GM12875 (cell line): Measurements from ENCODE around the gene XXYLT1.
"Not testable (repeated sequence)": the region's sequence is repeated elsewhere in the genome, so short reads cannot be mapped to it uniquely, and the experiment has no call there.

Source experiments
- H3K4me3 ChIP-seq: one replicate; pipeline ENCODE4 v1.5.1; 2011; ENCODE audit warnings: low read depth, low read length, control low read depth
- CTCF ChIP-seq: IDR thresholded peaks from 2 replicates; pipeline ENCODE4 v1.5.1; 2011; ENCODE audit warnings: low read depth, mild to moderate bottlenecking, control low read depth, inconsistent platforms, low read length, moderate library complexity, borderline replicate concordance; ENCODE audit not compliant: insufficient read depth

The XXYLT1 gene

DNA sequence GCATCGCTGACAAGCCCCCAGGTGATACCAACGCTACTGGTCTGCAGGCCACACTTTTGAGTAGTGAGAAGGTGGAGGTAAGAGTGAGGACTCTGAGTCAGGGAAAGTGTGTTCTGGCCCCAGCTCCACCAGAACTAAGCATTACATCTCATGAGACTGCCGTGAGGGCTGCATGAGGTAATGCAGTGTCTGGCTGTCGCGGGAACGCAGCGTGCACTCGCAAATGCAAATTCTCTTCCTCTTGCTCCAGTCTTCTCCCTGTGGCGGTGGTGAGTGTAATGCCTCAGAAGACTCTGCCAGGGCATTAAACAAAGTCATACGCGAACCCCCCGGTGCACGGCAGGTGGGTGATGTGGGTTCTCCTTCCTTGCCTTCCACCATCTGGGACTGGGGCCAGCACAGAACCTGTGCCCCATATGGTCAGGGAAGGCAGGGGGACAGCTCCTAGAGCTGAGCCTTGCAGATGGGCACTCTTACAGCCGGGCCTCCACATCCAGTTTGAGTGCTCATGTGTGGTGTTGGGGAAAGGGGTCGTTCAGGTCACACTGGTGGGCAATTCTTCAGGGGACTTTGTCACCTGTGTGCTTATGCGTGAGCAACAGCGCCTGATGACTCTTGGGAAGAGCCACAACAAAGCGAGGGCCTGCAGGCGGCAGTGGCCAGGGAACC, 175.8 kb downstream of the XXYLT1 start:
- peak overlapping the region; percentile 50 for H3K4me3 ChIP-seq
- TF ChIP-seq CTCF = no peak

DNA sequence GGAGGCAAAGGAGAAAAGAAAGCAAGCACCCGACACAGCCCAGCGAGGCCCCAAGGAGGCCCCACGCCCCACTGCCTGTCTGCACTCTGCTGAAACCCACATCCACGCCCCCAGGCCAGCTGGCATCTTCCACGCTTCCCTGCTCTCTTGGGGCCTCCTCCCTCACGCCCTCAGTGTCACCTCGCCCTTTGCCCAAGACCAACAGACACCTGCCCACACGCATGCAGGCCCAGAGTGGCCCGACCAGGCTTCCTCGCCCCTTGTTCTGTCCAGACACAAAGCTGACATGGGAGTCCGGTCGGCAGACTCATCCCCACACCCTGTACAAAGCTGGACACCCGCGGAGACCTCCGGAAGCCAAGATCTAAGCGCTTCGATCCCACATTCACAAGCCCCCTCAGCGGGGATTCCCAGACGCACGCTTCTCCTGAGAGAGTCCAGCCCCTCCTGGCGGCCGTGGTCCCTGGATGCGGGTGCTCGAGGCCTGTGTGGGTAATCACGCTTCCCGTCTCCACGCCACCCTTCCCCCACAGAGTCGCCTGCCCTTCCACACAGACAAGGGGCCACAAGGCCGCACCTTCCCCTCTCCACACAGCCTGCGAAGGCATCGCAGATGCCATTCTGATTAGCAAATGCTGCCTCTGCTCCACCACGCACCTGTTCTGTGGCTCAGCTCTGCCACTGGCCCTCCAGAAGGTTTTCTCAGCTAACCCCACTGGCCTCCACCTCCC, 176.6 kb downstream of the XXYLT1 start:
- no peak for TF ChIP-seq CTCF
- H3K4me3 ChIP-seq = peak overlapping the region; percentile 50

DNA sequence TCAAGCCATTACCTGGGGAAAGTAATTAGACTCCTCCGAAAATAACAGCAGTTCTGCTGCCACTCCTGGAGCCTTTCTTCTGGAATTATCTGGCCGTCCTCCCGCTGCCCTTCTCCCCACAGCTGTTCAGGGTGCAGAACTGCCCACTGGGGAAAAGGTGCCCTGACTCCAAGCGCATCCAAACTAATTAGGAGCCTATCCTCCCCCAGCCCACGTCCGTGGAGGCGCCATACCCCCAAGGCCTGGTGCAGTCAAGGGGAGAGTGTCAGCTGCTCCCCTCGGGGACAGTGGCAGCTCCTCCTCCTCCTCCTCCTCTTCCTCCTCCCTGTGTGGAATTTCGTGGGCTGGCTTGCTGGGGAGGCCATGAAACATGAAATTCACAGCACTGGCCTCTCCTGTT, 177.2 kb downstream of the XXYLT1 start:
- H3K4me3 ChIP-seq = peak overlapping the region; percentile 50
- no peak for TF ChIP-seq CTCF

DNA sequence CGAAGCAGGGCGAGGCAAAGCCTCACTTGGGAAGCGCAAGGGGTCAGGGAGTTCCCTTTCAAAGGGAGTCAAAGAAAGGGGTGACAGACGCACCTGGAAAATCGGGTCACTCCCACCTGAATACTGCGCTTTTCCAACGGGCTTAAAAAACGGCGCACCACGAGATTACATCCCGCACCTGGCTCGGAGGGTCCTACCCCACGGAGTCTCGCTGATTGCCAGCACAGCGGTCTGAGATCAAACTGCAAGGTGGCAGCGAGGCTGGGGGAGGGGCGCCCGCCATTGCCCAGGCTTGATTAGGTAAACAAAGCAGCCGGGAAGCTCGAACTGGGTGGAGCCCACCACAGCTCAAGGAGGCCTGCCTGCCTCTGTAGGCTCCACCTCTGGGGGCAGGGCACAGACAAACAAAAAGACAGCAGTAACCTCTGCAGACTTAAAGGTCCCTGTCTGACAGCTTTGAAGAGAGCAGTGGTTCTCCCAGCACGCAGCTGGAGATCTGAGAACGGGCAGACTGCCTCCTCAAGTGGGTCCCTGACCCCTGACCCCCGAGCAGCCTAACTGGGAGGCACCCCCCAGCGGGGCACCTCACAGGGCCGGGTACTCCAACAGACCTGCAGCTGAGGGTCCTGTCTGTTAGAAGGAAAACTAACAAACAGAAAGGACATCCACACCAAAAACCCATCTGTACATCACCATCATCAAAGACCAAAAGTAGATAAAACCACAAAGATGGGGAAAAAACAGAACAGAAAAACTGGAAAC, 182.9 kb downstream of the XXYLT1 start:
- not testable (repeated sequence) for H3K4me3 ChIP-seq

DNA sequence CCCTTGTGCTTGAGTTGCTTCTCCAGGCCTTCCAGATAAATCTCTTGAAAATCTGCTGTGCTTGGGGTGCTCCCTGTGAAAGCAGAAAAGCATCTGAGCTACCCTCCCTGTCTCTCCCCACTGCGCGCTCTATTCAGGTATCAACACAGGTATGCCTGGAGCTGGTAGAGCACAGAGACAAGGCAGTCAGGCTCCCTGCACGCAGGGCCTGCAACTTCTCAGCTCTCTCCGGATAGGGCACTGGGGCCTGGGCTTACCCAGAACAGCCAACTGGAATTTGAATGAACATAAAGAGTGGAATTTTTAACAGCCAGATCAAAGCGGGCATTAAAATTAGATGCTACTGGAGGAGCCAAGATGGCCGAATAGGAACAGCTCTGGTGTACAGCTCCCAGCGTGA, 183.6 kb downstream of the XXYLT1 start:
- TF ChIP-seq CTCF = no peak
- no peak overlapping the region for H3K4me3 ChIP-seq

- no peak overlapping the region for H3K4me3 ChIP-seq
- no peak for TF ChIP-seq CTCF
These were observed 184.1 kb downstream of the XXYLT1 start for GRCh38 chr3:195086885-195087284.

DNA sequence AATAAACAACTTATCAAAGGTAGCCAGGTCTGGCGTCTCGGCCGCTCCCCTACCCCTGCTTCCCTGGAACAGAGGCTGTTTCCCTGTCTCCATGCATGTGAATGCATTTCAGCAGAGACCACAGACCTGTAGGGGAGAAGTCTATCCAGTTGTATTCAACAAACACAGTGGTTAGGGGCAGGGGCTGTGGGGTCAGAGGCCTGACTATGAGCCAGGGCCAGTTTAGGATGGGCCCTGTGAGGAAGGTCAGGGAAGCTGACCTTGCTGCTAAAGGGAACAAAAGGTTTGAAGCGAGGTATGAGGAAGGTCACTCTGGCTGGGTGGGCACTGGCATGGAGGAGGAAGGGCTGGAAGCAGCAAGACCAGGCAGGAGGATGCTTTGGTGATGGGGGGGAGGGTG, 184.6 kb downstream of the XXYLT1 start:
- no peak for TF ChIP-seq CTCF
- H3K4me3 ChIP-seq = no peak overlapping the region
